GM08714 (cell line): ENCODE results near the gene AGK.
"Not testable (repeated sequence)": the region's sequence is repeated elsewhere in the genome, so short reads cannot be mapped to it uniquely, and the experiment has no call there.

Source experiments
- H3K4me3 ChIP-seq: fragments of 200-500 bp; sonication (Bioruptor generic); 2 replicates; pipeline ENCODE4 v1.5.1; 2014; ENCODE audit warnings: mild to moderate bottlenecking, low read length, inconsistent platforms
- ZNF274 ChIP-seq: IDR thresholded peaks from 2 replicates; pipeline ENCODE4 v1.6.1; 2012; ENCODE audit warnings: mild to moderate bottlenecking, low read depth, low read length

AGK gene

GRCh38 chr7:141685285-141686023 lies 134.2 kb downstream of the AGK start:
- H3K4me3 ChIP-seq = no peak overlapping the region
- TF ChIP-seq ZNF274 = no peak

- TF ChIP-seq ZNF274 = no peak
- H3K4me3 ChIP-seq = no peak overlapping the region
Measured at GRCh38 chr7:141686074-141686473, 134.9 kb downstream of the AGK start.

GRCh38 chr7:141686670-141687069 lies 135.5 kb downstream of the AGK start:
- TF ChIP-seq ZNF274 = no peak

GRCh38 chr7:141688043-141688442 lies 136.8 kb downstream of the AGK start:
- H3K4me3 ChIP-seq = no peak overlapping the region
- TF ChIP-seq ZNF274 = no peak

More at GRCh38 chr7:141686670-141687069, 135.5 kb downstream of the AGK start:
- no peak overlapping the region for H3K4me3 ChIP-seq

- H3K4me3 ChIP-seq = not testable (repeated sequence)
Measured at GRCh38 chr7:141689072-141689825, 138.0 kb downstream of the AGK start.

GRCh38 chr7:141691540-141691939 lies 140.3 kb downstream of the AGK start:
- TF ChIP-seq ZNF274 = no peak
- no peak overlapping the region for H3K4me3 ChIP-seq

GRCh38 chr7:141691961-141692360 lies 140.8 kb downstream of the AGK start:
- no peak for TF ChIP-seq ZNF274
- no peak overlapping the region for H3K4me3 ChIP-seq

GRCh38 chr7:141693082-141693481 lies 141.9 kb downstream of the AGK start:
- no peak for TF ChIP-seq ZNF274
- no peak overlapping the region for H3K4me3 ChIP-seq

GRCh38 chr7:141695803-141696289 lies 144.6 kb downstream of the AGK start:
- no peak for TF ChIP-seq ZNF274
- no peak overlapping the region for H3K4me3 ChIP-seq

GRCh38 chr7:141696348-141696747 lies 145.1 kb downstream of the AGK start:
- H3K4me3 ChIP-seq = no peak overlapping the region
- no peak for TF ChIP-seq ZNF274

GRCh38 chr7:141697211-141697871 lies 146.1 kb downstream of the AGK start:
- TF ChIP-seq ZNF274 = no peak
- no peak overlapping the region for H3K4me3 ChIP-seq

GRCh38 chr7:141698247-141699015 lies 147.2 kb downstream of the AGK start:
- no peak overlapping the region for H3K4me3 ChIP-seq
- TF ChIP-seq ZNF274 = no peak

- H3K4me3 ChIP-seq = no peak overlapping the region
- no peak for TF ChIP-seq ZNF274
Measured at GRCh38 chr7:141699860-141700259, 148.7 kb downstream of the AGK start.

- peak overlapping the region; percentile 76; the same call in 1 of the 2 replicates for H3K4me3 ChIP-seq
- no peak for TF ChIP-seq ZNF274
Measured at GRCh38 chr7:141700296-141700847, 149.2 kb downstream of the AGK start.
